ENCODE data around the gene NBAS.
"Not testable (repeated sequence)": the region's sequence is repeated elsewhere in the genome, so short reads cannot be mapped to it uniquely, and the experiment has no call there.

NBAS gene

DNA sequence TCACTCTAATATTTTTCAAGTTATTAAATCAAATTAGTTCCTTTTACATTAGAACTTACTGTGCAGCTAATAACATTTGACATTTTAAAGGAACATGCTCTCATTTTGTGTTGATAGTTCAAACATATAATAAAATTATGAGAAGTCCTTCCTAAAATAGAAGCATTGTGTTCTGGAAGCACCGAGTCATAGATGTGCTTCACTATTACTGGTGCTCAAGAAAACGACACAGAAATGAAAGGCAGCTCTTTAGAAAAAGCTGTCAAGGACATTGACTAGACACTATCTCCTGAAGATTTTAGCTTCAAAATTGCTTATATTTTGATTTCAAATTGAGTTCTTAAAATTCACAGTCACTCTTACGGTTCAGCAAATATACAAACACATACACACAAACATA lies 338.3 kb downstream of the NBAS start:
- H3K9ac ChIP-seq (ENCODE audit: low read length) = no peak overlapping the region
- H3K4me3 ChIP-seq (ENCODE audit: low read length) = no peak overlapping the region
- TF ChIP-seq, protein P1, sequence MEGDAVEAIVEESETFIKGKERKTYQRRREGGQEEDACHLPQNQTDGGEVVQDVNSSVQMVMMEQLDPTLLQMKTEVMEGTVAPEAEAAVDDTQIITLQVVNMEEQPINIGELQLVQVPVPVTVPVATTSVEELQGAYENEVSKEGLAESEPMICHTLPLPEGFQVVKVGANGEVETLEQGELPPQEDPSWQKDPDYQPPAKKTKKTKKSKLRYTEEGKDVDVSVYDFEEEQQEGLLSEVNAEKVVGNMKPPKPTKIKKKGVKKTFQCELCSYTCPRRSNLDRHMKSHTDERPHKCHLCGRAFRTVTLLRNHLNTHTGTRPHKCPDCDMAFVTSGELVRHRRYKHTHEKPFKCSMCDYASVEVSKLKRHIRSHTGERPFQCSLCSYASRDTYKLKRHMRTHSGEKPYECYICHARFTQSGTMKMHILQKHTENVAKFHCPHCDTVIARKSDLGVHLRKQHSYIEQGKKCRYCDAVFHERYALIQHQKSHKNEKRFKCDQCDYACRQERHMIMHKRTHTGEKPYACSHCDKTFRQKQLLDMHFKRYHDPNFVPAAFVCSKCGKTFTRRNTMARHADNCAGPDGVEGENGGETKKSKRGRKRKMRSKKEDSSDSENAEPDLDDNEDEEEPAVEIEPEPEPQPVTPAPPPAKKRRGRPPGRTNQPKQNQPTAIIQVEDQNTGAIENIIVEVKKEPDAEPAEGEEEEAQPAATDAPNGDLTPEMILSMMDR (IDR thresholded peaks at IDR 0.05; ENCODE audit: low read depth, low read length) = no peak
- no peak for TF ChIP-seq EZH2phosphoT487 (IDR thresholded peaks at IDR 0.05; ENCODE audit: low read depth)
- H3K36me3 ChIP-seq (replicated peaks; ENCODE audit: low read depth, low read length) = peaks cover 5% of the 10 kb centered on the region
- no peaks in the 10 kb centered on the region for H3K27me3 ChIP-seq (ENCODE audit: low read depth, low read length)
- H2AFZ ChIP-seq (ENCODE audit: low read depth, low read length) = no peak overlapping the region
- H3K4me1 ChIP-seq (ENCODE audit: low read length) = no peaks in the 10 kb centered on the region
- no peaks in the 10 kb centered on the region for H3K79me2 ChIP-seq (ENCODE audit: low read length)
- H4K20me1 ChIP-seq (ENCODE audit: insufficient read depth, low read length) = no peaks in the 10 kb centered on the region
- no peak overlapping the region for H3K4me2 ChIP-seq (ENCODE audit: low read length)
- H3K9me3 ChIP-seq (ENCODE audit: insufficient read depth, low read length) = no peaks in the 10 kb centered on the region
- no peak overlapping the region for H3K27ac ChIP-seq (ENCODE audit: low read length)

DNA sequence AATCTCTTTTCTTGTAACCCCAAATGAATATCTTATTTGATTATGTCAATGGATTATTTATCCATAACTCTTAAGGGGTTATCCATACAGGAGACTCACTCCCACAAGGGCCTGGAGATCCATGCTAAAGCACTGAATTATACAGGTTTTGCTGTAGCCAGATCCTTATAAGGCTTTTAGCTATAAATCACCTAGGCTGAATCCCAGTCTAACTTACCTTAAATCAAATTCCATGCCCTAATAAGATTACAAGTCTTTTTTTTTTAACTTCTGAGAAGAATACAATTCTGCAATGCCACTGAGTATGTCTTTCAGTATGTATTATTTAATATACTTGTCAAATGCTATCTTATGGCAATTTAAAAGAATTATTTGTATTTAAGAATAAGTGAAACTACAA lies 340.5 kb downstream of the NBAS start:
- Histone ChIP-seq H3K9me3 (ENCODE audit: insufficient read depth, low read length) (no peaks in the 10 kb centered on the region), H3K27me3 (ENCODE audit: low read depth, low read length) (no peaks in the 10 kb centered on the region)
- TF ChIP-seq, protein P1 (IDR thresholded peaks at IDR 0.05; ENCODE audit: low read depth, low read length) = no peak
- no peak for TF ChIP-seq EZH2phosphoT487 (IDR thresholded peaks at IDR 0.05; ENCODE audit: low read depth)

GRCh38 chr2:15218423-15219086 lies 342.6 kb downstream of the NBAS start:
- Histone ChIP-seq H3K4me2 (ENCODE audit: low read length) (no peak overlapping the region), H2AFZ (ENCODE audit: low read depth, low read length) (no peak overlapping the region), H3K79me2 (ENCODE audit: low read length) (no peaks in the 10 kb centered on the region), H4K20me1 (ENCODE audit: insufficient read depth, low read length) (no peaks in the 10 kb centered on the region), H3K9me3 (ENCODE audit: insufficient read depth, low read length) (no peaks in the 10 kb centered on the region), H3K9ac (ENCODE audit: low read length) (no peak overlapping the region), H3K4me3 (ENCODE audit: low read length) (no peak overlapping the region), H3K4me1 (ENCODE audit: low read length) (no peaks in the 10 kb centered on the region), H3K27ac (ENCODE audit: low read length) (no peak overlapping the region), H3K27me3 (ENCODE audit: low read depth, low read length) (no peaks in the 10 kb centered on the region), H3K36me3 (replicated peaks; ENCODE audit: low read depth, low read length) (peaks cover 8% of the 10 kb centered on the region)
- TF ChIP-seq, protein P1 (IDR thresholded peaks at IDR 0.05; ENCODE audit: low read depth, low read length) = no peak
- TF ChIP-seq EZH2phosphoT487 (IDR thresholded peaks at IDR 0.05; ENCODE audit: low read depth) = no peak

More for the DNA sequence above, 340.5 kb downstream of the NBAS start:
- Histone ChIP-seq H3K79me2 (ENCODE audit: low read length) (no peaks in the 10 kb centered on the region), H4K20me1 (ENCODE audit: insufficient read depth, low read length) (no peaks in the 10 kb centered on the region), H3K27ac (ENCODE audit: low read length) (no peak overlapping the region), H3K36me3 (replicated peaks; ENCODE audit: low read depth, low read length) (peaks cover 5% of the 10 kb centered on the region), H3K4me1 (ENCODE audit: low read length) (no peaks in the 10 kb centered on the region), H3K9ac (ENCODE audit: low read length) (no peak overlapping the region), H3K4me3 (ENCODE audit: low read length) (no peak overlapping the region), H2AFZ (ENCODE audit: low read depth, low read length) (no peak overlapping the region), H3K4me2 (ENCODE audit: low read length) (no peak overlapping the region)

DNA sequence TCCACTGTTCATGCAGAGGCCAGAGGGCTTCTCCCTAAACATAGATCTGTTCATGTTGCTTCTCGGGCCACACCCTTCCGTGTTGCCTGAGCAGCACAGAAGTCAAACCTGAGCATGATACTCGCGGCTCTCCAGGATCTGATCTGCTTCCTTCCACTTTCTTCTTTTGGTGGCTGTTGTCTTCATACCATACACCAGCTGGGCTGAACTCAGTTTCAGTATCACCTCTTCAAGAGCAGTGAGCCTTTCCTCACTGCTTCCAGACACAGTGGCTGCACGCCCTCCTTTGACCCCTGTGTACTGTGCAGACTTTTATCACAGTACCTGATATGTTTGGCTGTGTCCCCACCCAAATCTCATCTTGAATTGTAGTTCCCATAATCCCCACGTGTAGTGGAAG lies 348.9 kb downstream of the NBAS start:
- Histone ChIP-seq H3K9me3 (ENCODE audit: insufficient read depth, low read length) (no peaks in the 10 kb centered on the region), H3K4me1 (ENCODE audit: low read length) (no peaks in the 10 kb centered on the region), H2AFZ (ENCODE audit: low read depth, low read length) (no peak overlapping the region), H3K79me2 (ENCODE audit: low read length) (no peaks in the 10 kb centered on the region), H3K4me2 (ENCODE audit: low read length) (no peak overlapping the region), H3K27ac (ENCODE audit: low read length) (no peak overlapping the region), H4K20me1 (ENCODE audit: insufficient read depth, low read length) (no peaks in the 10 kb centered on the region), H3K9ac (ENCODE audit: low read length) (no peak overlapping the region), H3K4me3 (ENCODE audit: low read length) (no peak overlapping the region), H3K36me3 (replicated peaks; ENCODE audit: low read depth, low read length) (peaks cover 16% of the 10 kb centered on the region), H3K27me3 (ENCODE audit: low read depth, low read length) (no peaks in the 10 kb centered on the region)
- TF ChIP-seq, protein P1 (IDR thresholded peaks at IDR 0.05; ENCODE audit: low read depth, low read length) = no peak
- TF ChIP-seq EZH2phosphoT487 (IDR thresholded peaks at IDR 0.05; ENCODE audit: low read depth) = no peak

GRCh38 chr2:15210542-15210941 lies 350.6 kb downstream of the NBAS start:
- not testable (repeated sequence) for H3K4me3 ChIP-seq (ENCODE audit: low read length); H3K27ac ChIP-seq (ENCODE audit: low read length); H3K27me3 ChIP-seq (ENCODE audit: low read depth, low read length); H3K4me2 ChIP-seq (ENCODE audit: low read length); H4K20me1 ChIP-seq (ENCODE audit: insufficient read depth, low read length); H3K79me2 ChIP-seq (ENCODE audit: low read length); H3K9ac ChIP-seq (ENCODE audit: low read length); H3K4me1 ChIP-seq (ENCODE audit: low read length); H3K9me3 ChIP-seq (ENCODE audit: insufficient read depth, low read length); H2AFZ ChIP-seq (ENCODE audit: low read depth, low read length)
- H3K36me3 ChIP-seq (replicated peaks; ENCODE audit: low read depth, low read length) = peaks cover 16% of the 10 kb centered on the region
